ENCODE data around the gene ENDOV. TPM values are rescaled to one million over a fixed set of nuclear protein-coding genes. Genes with fewer than 3 reads are reported as not detected.
"Not testable (repeated sequence)": the region's sequence is repeated elsewhere in the genome, so short reads cannot be mapped to it uniquely, and the experiment has no call there.

The ENDOV gene
- total and polyA plus RNA-seq, 11 donors: 4.2 to 16.2 (median 9.4) TPM

DNA sequence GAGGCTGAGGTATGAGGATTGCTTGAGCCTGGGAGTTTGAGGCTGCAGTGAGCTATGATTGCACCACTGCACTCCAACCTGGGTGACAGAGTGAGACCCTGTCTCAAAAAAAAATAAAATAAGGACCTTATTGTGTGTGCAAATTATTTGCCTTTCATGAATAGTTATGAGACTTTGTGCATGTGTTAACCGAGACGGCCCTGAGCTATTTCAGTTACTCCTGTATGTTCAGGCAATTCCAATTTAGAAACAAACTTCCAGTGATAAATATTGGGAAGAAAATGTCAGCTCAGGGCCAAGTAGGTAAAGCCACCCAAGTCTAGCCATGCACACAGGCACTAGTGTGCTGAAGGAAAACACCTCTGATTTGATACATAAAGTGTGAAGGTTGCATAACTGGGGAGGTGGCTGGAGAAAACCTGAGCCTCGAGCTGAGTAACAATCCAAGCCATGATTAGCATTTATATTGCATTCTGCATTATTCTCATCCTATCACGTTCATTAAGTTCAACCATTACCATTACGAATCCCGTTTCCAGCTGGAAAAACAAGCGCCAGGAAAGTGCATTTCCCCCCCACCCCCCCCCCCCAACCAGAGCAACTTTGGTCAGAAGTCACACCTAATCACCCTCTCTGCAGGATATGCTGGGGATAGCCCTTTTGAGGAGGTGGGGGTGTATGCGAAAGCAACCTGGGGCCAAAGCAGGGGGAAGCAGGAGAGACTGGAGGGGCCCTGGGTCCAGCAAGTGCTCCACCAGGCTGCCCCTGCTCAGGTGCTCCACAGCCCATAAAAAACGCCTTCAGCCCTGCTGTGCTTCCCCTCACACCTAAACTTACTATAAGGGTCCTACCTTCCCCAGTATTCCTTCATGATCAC is 18.6 kb upstream of the ENDOV start:
- 65 to 77% (median 75%) methylated on average over 9 of the region's 9 CpGs for WGBS, 4 donors
- ATAC-seq (no peak), DNase-seq (no peak)
- Histone ChIP-seq H3K27ac (no peak overlapping the region), H3K9me3 (no peaks in the 10 kb centered on the region), H3K27me3 (no peaks in the 10 kb centered on the region), H3K4me1 (peaks cover 0 to 22% (median 10%) of the 10 kb centered on the region in 12 donors), H3K4me3 (no peak overlapping the region), H3K36me3 (peaks cover 0 to 49% (median 41%) of the 10 kb centered on the region in 9 donors)
- TF ChIP-seq, protein P1, sequence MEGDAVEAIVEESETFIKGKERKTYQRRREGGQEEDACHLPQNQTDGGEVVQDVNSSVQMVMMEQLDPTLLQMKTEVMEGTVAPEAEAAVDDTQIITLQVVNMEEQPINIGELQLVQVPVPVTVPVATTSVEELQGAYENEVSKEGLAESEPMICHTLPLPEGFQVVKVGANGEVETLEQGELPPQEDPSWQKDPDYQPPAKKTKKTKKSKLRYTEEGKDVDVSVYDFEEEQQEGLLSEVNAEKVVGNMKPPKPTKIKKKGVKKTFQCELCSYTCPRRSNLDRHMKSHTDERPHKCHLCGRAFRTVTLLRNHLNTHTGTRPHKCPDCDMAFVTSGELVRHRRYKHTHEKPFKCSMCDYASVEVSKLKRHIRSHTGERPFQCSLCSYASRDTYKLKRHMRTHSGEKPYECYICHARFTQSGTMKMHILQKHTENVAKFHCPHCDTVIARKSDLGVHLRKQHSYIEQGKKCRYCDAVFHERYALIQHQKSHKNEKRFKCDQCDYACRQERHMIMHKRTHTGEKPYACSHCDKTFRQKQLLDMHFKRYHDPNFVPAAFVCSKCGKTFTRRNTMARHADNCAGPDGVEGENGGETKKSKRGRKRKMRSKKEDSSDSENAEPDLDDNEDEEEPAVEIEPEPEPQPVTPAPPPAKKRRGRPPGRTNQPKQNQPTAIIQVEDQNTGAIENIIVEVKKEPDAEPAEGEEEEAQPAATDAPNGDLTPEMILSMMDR (IDR thresholded peaks at IDR 0.05): no peak
- no peak for TF ChIP-seq POLR2A (IDR thresholded peaks at IDR 0.05)
- intact Hi-C loops (cut with DNase I): no loop called here

- no peaks in the 10 kb centered on the region for H3K27me3 ChIP-seq
- DNase-seq: no peak
Measured at GRCh38 chr17:80397034-80397387, 18.0 kb upstream of the ENDOV start.

DNA sequence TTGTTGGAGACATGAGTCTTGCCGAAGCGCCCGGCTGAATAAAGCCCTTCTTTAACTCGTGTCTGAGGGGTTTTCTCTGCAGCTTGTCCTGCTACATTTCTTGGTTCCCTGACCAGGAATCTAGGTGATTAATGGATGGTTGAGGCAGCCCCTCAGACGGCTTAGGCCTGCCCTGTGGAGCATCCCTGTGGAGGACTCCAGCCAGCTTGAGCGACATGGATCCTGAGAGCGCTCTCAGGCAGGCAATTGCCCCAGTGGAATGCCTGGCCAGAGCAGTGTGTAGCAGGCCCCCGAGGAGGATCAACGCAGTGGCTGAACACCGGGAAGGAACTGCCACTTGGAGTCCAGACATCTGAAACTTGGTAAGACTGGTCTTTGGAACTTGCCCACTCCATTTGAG is 17.3 kb upstream of the ENDOV start:
- DNase-seq (no peak), ATAC-seq (no peak)
- no peak for TF ChIP-seq POLR2A (IDR thresholded peaks at IDR 0.05)
- intact Hi-C loops (cut with DNase I): no loop called here
- H3K36me3 ChIP-seq: peaks cover 0 to 36% (median 29%) of the 10 kb centered on the region in 9 donors
- H3K4me1 ChIP-seq: peaks cover 0 to 22% (median 10%) of the 10 kb centered on the region in 12 donors
- WGBS, 4 donors: 80 to 87% (median 81%) methylated on average over 3 to 10 of the region's 10 CpGs
- H3K4me3 ChIP-seq: no peak overlapping the region
- no peaks in the 10 kb centered on the region for H3K27me3 ChIP-seq
- H3K27ac ChIP-seq: no peak overlapping the region
- H3K9me3 ChIP-seq: no peaks in the 10 kb centered on the region

More at GRCh38 chr17:80397034-80397387, 18.0 kb upstream of the ENDOV start:
- no peak overlapping the region for H3K4me3 ChIP-seq
- H3K4me1 ChIP-seq: peaks cover 0 to 22% (median 10%) of the 10 kb centered on the region in 12 donors
- no peaks in the 10 kb centered on the region for H3K9me3 ChIP-seq
- no peak for ATAC-seq
- no peak overlapping the region for H3K27ac ChIP-seq
- peaks cover 0 to 43% (median 34%) of the 10 kb centered on the region in 9 donors for H3K36me3 ChIP-seq
- TF ChIP-seq, protein P1 (IDR thresholded peaks at IDR 0.05): no peak
- no peak for TF ChIP-seq POLR2A (IDR thresholded peaks at IDR 0.05)
- 84 to 89% (median 86%) methylated on average over 6 of the region's 6 CpGs for WGBS, 4 donors
- intact Hi-C loops (cut with DNase I): no loop called here

- ATAC-seq; intact Hi-C loops (cut with DNase I); H3K9me3 ChIP-seq; H3K4me3 ChIP-seq; H3K4me1 ChIP-seq; H3K27me3 ChIP-seq; H3K36me3 ChIP-seq; DNase-seq; H3K27ac ChIP-seq: not testable (repeated sequence)
- WGBS, 4 donors: 85 to 89% (median 86%) methylated on average over 9 of the region's 9 CpGs
Measured at GRCh38 chr17:80401086-80401485, 13.9 kb upstream of the ENDOV start.

- DNase-seq; H3K9me3 ChIP-seq; intact Hi-C loops (cut with DNase I); H3K4me1 ChIP-seq; H3K27me3 ChIP-seq; H3K36me3 ChIP-seq; ATAC-seq; H3K4me3 ChIP-seq; H3K27ac ChIP-seq: not testable (repeated sequence)
- 91 to 95% (median 94%) methylated on average over 13 of the region's 13 CpGs for WGBS, 4 donors
Measured at GRCh38 chr17:80402102-80402501, 12.9 kb upstream of the ENDOV start.
